IMR-90 (cell line): Measurements from ENCODE around the gene TMEM131L. TPM values are rescaled to one million over a fixed set of nuclear protein-coding genes. Genes with fewer than 3 reads are reported as not detected.
A peak's percentile ranks its signal among the peaks of the same experiment; 100 is the strongest.

Source experiments
- ATAC-seq: fragments of 200-7000 bp; cut with Tn5 transposase; 2 replicates; pipeline ENCODE4 v1.9.1; 2020; ENCODE audit warnings: low read depth, mild to moderate bottlenecking, moderate library complexity
- BruUV-seq: library from RNA; stranded (reverse); fragments of 400-500 nt; replicated peaks from 2 replicates; lab custom pipeline; 2021; lab: Mats Ljungman, UMichigan
- CTCF ChIA-PET: fragments of 300-600 bp; formaldehyde crosslinking; extraction: SDS; loops from one replicate; lab custom pipeline; 2021; ENCODE audit warnings: antibody characterized with exemption; lab: Yijun Ruan, JAX
- POLR2A ChIA-PET: fragments of 300-600 bp; sonication (Branson Sonifier 250); formaldehyde crosslinking; loops from one replicate; lab custom pipeline; 2022; ENCODE audit warnings: antibody characterized with exemption; ENCODE audit not compliant: unreplicated experiment; lab: Charles Lee
- DNase-seq: peaks from one replicate; pipeline ENCODE4 v3.0.0; 2013
- H2AFZ ChIP-seq: replicated peaks from 2 replicates; pipeline ENCODE3; 2013; ENCODE audit warnings: low read length, mild to moderate bottlenecking; ENCODE audit not compliant: poor library complexity
- H2AK5ac ChIP-seq: 2 replicates; pipeline ENCODE4 v1.6.1; 2013; ENCODE audit warnings: low read depth, low read length, inconsistent platforms
- H2AK9ac ChIP-seq: replicated peaks from 2 replicates; pipeline ENCODE3; 2013; ENCODE audit warnings: mild to moderate bottlenecking, low read depth, low read length, moderate library complexity; ENCODE audit not compliant: poor library complexity
- H2BK120ac ChIP-seq: 2 replicates; pipeline ENCODE4 v1.6.1; 2013; ENCODE audit warnings: low read depth, low read length, inconsistent platforms
- H2BK15ac ChIP-seq: 3 replicates; pipeline ENCODE4 v1.6.1; 2013; ENCODE audit warnings: low read depth, low read length, inconsistent platforms
- H2BK20ac ChIP-seq: 2 replicates; pipeline ENCODE4 v1.6.1; 2013; ENCODE audit warnings: low read depth, mild to moderate bottlenecking, inconsistent platforms, low read length, moderate library complexity
- H2BK5ac ChIP-seq: 2 replicates; pipeline ENCODE4 v1.6.1; 2013; ENCODE audit warnings: mild to moderate bottlenecking, low read depth, low read length, inconsistent platforms; ENCODE audit not compliant: poor library complexity, severe bottlenecking
- H3K14ac ChIP-seq: replicated peaks from 2 replicates; pipeline ENCODE4 v1.6.1; 2013; ENCODE audit warnings: low read depth, low read length, inconsistent platforms
- H3K18ac ChIP-seq: 2 replicates; pipeline ENCODE4 v1.6.1; 2013; ENCODE audit warnings: low read depth, low read length, control low read depth
- H3K23ac ChIP-seq: 2 replicates; pipeline ENCODE4 v1.6.1; 2013; ENCODE audit warnings: low read depth, low read length, inconsistent platforms
- H3K27ac ChIP-seq: 2 replicates; pipeline ENCODE4 v1.5.1; 2013; ENCODE audit warnings: mild to moderate bottlenecking, control low read depth, low read length; ENCODE audit not compliant: insufficient read depth
- H3K27me3 ChIP-seq: 2 replicates; pipeline ENCODE4 v1.6.1; 2013; ENCODE audit warnings: low read length; ENCODE audit not compliant: control insufficient read depth, insufficient read depth
- H3K36me3 ChIP-seq: 2 replicates; pipeline ENCODE4 v1.6.1; 2013; ENCODE audit warnings: low read length, mixed read lengths; ENCODE audit not compliant: control insufficient read depth, insufficient read depth
- H3K4ac ChIP-seq: 2 replicates; pipeline ENCODE4 v1.6.1; 2013; ENCODE audit warnings: low read depth, low read length, inconsistent platforms
- H3K4me1 ChIP-seq: 2 replicates; pipeline ENCODE4 v1.6.1; 2013; ENCODE audit warnings: low read length, mixed read lengths; ENCODE audit not compliant: control insufficient read depth, insufficient read depth
- H3K4me2 ChIP-seq: 2 replicates; pipeline ENCODE4 v1.6.1; 2013; ENCODE audit warnings: low read depth, mild to moderate bottlenecking, control low read depth, low read length, moderate library complexity
- H3K4me3 ChIP-seq: 2 replicates; pipeline ENCODE4 v1.5.1; 2013; ENCODE audit warnings: low read depth, mild to moderate bottlenecking, control low read depth, low read length, moderate library complexity; ENCODE audit not compliant: insufficient read depth
- H3K56ac ChIP-seq: 2 replicates; pipeline ENCODE4 v1.6.1; 2013; ENCODE audit warnings: low read length, inconsistent platforms; ENCODE audit not compliant: insufficient read depth; ENCODE audit errors: extremely low read depth
- H3K79me1 ChIP-seq, 2 experiments: 2 replicates each; pipeline ENCODE4 v1.6.1; 2013; ENCODE audit warnings: low read length in 2 of 2, inconsistent platforms in 1 of 2, low read depth in 1 of 2
- H3K9ac ChIP-seq: 2 replicates; pipeline ENCODE4 v1.6.1; 2013; ENCODE audit warnings: low read depth, low read length, control low read depth
- H3K9me1 ChIP-seq: 2 replicates; pipeline ENCODE4 v1.6.1; 2013; ENCODE audit warnings: low read length, inconsistent platforms; ENCODE audit not compliant: insufficient read depth
- H3K9me3 ChIP-seq: 2 replicates; pipeline ENCODE4 v1.6.1; 2013; ENCODE audit warnings: low read length; ENCODE audit not compliant: control insufficient read depth, insufficient read depth
- H4K20me1 ChIP-seq: 2 replicates; pipeline ENCODE4 v1.6.1; 2013; ENCODE audit warnings: low read length, inconsistent platforms; ENCODE audit not compliant: insufficient read depth
- H4K5ac ChIP-seq: 2 replicates; pipeline ENCODE4 v1.6.1; 2013; ENCODE audit warnings: mild to moderate bottlenecking, low read depth, low read length, control low read depth
- H4K8ac ChIP-seq, 2 experiments: 2 replicates each; pipeline ENCODE4 v1.6.1; 2013; ENCODE audit warnings: low read depth in 2 of 2, low read length in 2 of 2, control low read depth in 1 of 2, inconsistent platforms in 1 of 2
- H4K91ac ChIP-seq: 2 replicates; pipeline ENCODE4 v1.6.1; 2013; ENCODE audit warnings: low read depth, low read length, inconsistent platforms; ENCODE audit not compliant: insufficient read depth
- CTCF ChIP-seq: conservative IDR thresholded peaks from 2 replicates; pipeline ENCODE4 v1.5.1; 2012; ENCODE audit warnings: mild to moderate bottlenecking, low read depth, low read length, improper control_type of control experiment
- USF2 ChIP-seq: fragments of 150-350 bp; IDR thresholded peaks from 2 replicates; pipeline ENCODE4 v1.6.1; 2017; ENCODE audit warnings: mild to moderate bottlenecking, antibody characterized with exemption, low read length, low read depth
- WGBS, 2 experiments: methylation state at CpG; one replicate each; pipeline versions ENCODE4 v1.1.5 to v1.1.7; 2013; ENCODE audit warnings: missing lambda C conversion rate in 2 of 2; ENCODE audit not compliant: insufficient read length in 1 of 2; ENCODE audit errors: extremely low coverage in 2 of 2; 5-methylcytosine and 5-hydroxymethylcytosine counted together
- dilution Hi-C: fragments of 300-500 bp; cut with HindIII; formaldehyde crosslinking; loops from one replicate; pipeline ENCODE4 v1.14.3; 2018; ENCODE audit warnings: low sequenced_read_pairs; ENCODE audit not compliant: unreplicated experiment
- in situ Hi-C: fragments of 300-500 bp; cut with MboI; formaldehyde crosslinking; loops from 3 replicates; pipeline ENCODE4 v1.14.3; 2019; ENCODE audit warnings: low sequenced_read_pairs, inconsistent platforms, mixed read lengths
- intact Hi-C: fragments of 100-400 bp; cut with micrococcal nuclease; formaldehyde crosslinking; loops from 2 replicates; pipeline ENCODE4 v1.10.0; 2022
- polyA plus RNA-seq, 3 experiments: library from polyadenylated mRNA; depleted of rRNA; stranded (reverse); fragments of >200 nt; gene quantifications; 2 replicates each; pipeline ENCODE4 v1.2.3, GENCODE V29; 2012; ENCODE audit warnings: low replicate concordance in 1 of 3
- total RNA-seq: library from RNA; depleted of rRNA; stranded (reverse); fragments of >200 nt; gene quantifications from 2 replicates; pipeline ENCODE4 v1.2.3, GENCODE V29; 2012

The TMEM131L gene
- total and polyA plus RNA-seq, 2 of the 4 experiments (the other 2 are of a cell fraction): 8.4 to 23.8 TPM

GRCh38 chr4:153645183-153645582 is 179.0 kb downstream of the TMEM131L start:
- Histone ChIP-seq H3K27me3 (no peaks in the 10 kb centered on the region; the same call in 1 of the 2 replicates), H2BK120ac (no peak overlapping the region), H3K9ac (no peak overlapping the region), H2AK9ac (no peak overlapping the region), H3K18ac (no peak overlapping the region), H3K9me3 (peaks cover 3% of the 10 kb centered on the region), H4K5ac (no peak overlapping the region), H2BK20ac (no peak overlapping the region), H3K9me1 (no peaks in the 10 kb centered on the region), H4K8ac (no peak overlapping the region), H3K56ac (no peak overlapping the region), H3K23ac (no peak overlapping the region), H3K4me3 (no peak overlapping the region), H3K36me3 (no peaks in the 10 kb centered on the region), H3K14ac (no peak overlapping the region), H2AFZ (no peak overlapping the region), H4K91ac (no peak overlapping the region), H3K4me2 (no peak overlapping the region), H3K27ac (no peak overlapping the region), H2AK5ac (no peak overlapping the region), H2BK5ac (no peak overlapping the region), H3K4ac (no peak overlapping the region), H4K20me1 (no peaks in the 10 kb centered on the region), H3K79me1 (no peaks in the 10 kb centered on the region), H3K4me1 (no peaks in the 10 kb centered on the region), H2BK15ac (no peak overlapping the region)
- POLR2A ChIA-PET: no interaction called here
- BruUV-seq: no TSS peak
- dilution Hi-C loops (no loop called here), in situ Hi-C loops (no loop called here), intact Hi-C loops (loop anchor here (5.0 kb wide), 1 partner anchor 107 kb away; no protein-coding TSS in a partner anchor)
- DNase-seq: no peak
- CTCF ChIA-PET: interaction anchor here (0.6 kb wide), 1 partner anchor 106 kb away, joined by 3 read pairs; no protein-coding TSS in a partner anchor
- TF ChIP-seq USF2 (no peak), CTCF (peak; percentile 15; the same call in 1 of the 2 replicates)
- no CpG with 5 or more reads among the region's 1 CpG for WGBS, 2 experiments
- ATAC-seq: no peak
